ENCODE measurements around the gene RAP1A.

RAP1A gene

GRCh38 chr1:111618081-111618480 is 1.5 kb upstream of the RAP1A start:
- Histone ChIP-seq H3K9me3 (replicated peaks; ENCODE audit: low read length) (no peaks in the 10 kb centered on the region), H3K36me3 (ENCODE audit: insufficient read depth, low read length) (no peaks in the 10 kb centered on the region), H3K27me3 (ENCODE audit: control insufficient read depth, insufficient read depth, low read length) (no peaks in the 10 kb centered on the region), H3K4me3 (ENCODE audit: low read length) (no peak overlapping the region), H3K4me1 (ENCODE audit: control insufficient read depth, insufficient read depth, low read length) (peaks cover 15% of the 10 kb centered on the region), H3K9ac (ENCODE audit: low read depth, low read length) (no peak overlapping the region), H3K4me2 (ENCODE audit: low read length) (no peak overlapping the region)

- H3K4me1 ChIP-seq (ENCODE audit: control insufficient read depth, insufficient read depth, low read length) = peaks cover 15% of the 10 kb centered on the region
- no peaks in the 10 kb centered on the region for H3K9me3 ChIP-seq (replicated peaks; ENCODE audit: low read length)
- H3K9ac ChIP-seq (ENCODE audit: low read depth, low read length) = peak overlapping the region; percentile 59
These were observed 491 bp upstream of the RAP1A start for GRCh38 chr1:111618961-111619634.

DNA sequence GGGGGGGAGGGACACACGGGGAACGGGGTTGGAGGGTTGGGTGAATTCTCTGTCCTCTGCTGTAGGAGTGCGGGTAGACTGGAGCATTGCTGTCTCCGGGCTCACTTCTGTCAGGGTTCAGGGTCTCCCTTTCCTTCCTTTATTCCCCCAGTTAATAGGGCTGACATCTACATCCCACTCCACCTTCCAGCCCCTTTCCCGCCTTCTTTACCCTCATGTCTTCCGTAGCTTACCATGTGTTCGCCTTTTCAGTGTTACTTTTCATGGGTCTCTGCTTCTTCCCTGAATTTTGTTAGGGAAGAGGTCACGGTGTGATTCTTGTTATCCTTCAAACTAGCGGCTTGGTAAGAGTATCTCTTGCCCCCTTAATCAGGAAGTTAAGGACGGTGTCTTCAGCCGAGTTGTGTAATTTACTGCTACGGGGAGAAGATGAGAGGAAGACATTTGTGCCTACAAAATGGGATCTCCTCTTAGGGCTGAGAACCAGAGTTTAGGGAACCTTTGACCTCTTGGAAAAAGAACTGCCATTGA is 917 bp downstream of the RAP1A start:
- no peaks in the 10 kb centered on the region for H3K27me3 ChIP-seq (ENCODE audit: control insufficient read depth, insufficient read depth, low read length)
- peaks cover 15% of the 10 kb centered on the region for H3K4me1 ChIP-seq (ENCODE audit: control insufficient read depth, insufficient read depth, low read length)
- no peaks in the 10 kb centered on the region for H3K9me3 ChIP-seq (replicated peaks; ENCODE audit: low read length)
- no peaks in the 10 kb centered on the region for H3K36me3 ChIP-seq (ENCODE audit: insufficient read depth, low read length)
- peak overlapping the region; percentile 85 for H3K9ac ChIP-seq (ENCODE audit: low read depth, low read length)
- peak overlapping the region; percentile 91 for H3K4me2 ChIP-seq (ENCODE audit: low read length)
- H3K4me3 ChIP-seq (ENCODE audit: low read length) = peak overlapping the region; percentile 93

More at GRCh38 chr1:111618961-111619634, 491 bp upstream of the RAP1A start:
- Histone ChIP-seq H3K36me3 (ENCODE audit: insufficient read depth, low read length) (no peaks in the 10 kb centered on the region), H3K4me3 (ENCODE audit: low read length) (peak overlapping the region; percentile 74), H3K27me3 (ENCODE audit: control insufficient read depth, insufficient read depth, low read length) (no peaks in the 10 kb centered on the region), H3K4me2 (ENCODE audit: low read length) (peak overlapping the region; percentile 93)

DNA sequence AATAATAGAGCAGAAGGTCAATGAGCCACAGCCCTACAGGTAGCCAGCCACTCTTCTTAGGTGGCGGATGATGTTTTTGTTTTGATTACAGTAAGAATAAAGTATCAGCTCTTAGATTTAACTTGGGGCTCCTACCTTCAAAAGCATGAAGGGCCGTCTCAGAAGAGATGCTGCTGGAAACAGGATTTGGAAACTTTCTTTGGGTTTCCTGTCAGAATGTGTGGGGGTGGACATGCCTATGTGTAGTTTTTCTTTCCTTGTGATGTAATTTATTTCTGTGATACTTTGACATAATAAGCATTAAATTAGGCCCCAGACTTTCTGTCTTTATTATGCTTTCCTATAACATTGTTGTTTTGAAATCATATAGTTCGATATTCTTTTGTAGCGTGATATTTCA is 1.5 kb downstream of the RAP1A start:
- Histone ChIP-seq H3K4me2 (ENCODE audit: low read length) (peak overlapping the region; percentile 91), H3K27me3 (ENCODE audit: control insufficient read depth, insufficient read depth, low read length) (no peaks in the 10 kb centered on the region), H3K36me3 (ENCODE audit: insufficient read depth, low read length) (no peaks in the 10 kb centered on the region), H3K4me1 (ENCODE audit: control insufficient read depth, insufficient read depth, low read length) (peaks cover 15% of the 10 kb centered on the region), H3K9me3 (replicated peaks; ENCODE audit: low read length) (no peaks in the 10 kb centered on the region), H3K9ac (ENCODE audit: low read depth, low read length) (peak overlapping the region; percentile 85), H3K4me3 (ENCODE audit: low read length) (peak overlapping the region; percentile 93)

- Histone ChIP-seq H3K4me1 (ENCODE audit: control insufficient read depth, insufficient read depth, low read length) (peaks cover 15% of the 10 kb centered on the region), H3K9ac (ENCODE audit: low read depth, low read length) (no peak overlapping the region), H3K4me3 (ENCODE audit: low read length) (no peak overlapping the region), H3K27me3 (ENCODE audit: control insufficient read depth, insufficient read depth, low read length) (no peaks in the 10 kb centered on the region), H3K36me3 (ENCODE audit: insufficient read depth, low read length) (no peaks in the 10 kb centered on the region), H3K9me3 (replicated peaks; ENCODE audit: low read length) (no peaks in the 10 kb centered on the region), H3K4me2 (ENCODE audit: low read length) (no peak overlapping the region)
These were observed 2.6 kb downstream of the RAP1A start for GRCh38 chr1:111622166-111622565.

GRCh38 chr1:111624382-111624781 is 4.8 kb downstream of the RAP1A start:
- Histone ChIP-seq H3K9me3 (replicated peaks; ENCODE audit: low read length) (no peaks in the 10 kb centered on the region), H3K36me3 (ENCODE audit: insufficient read depth, low read length) (no peaks in the 10 kb centered on the region), H3K27me3 (ENCODE audit: control insufficient read depth, insufficient read depth, low read length) (no peaks in the 10 kb centered on the region), H3K4me2 (ENCODE audit: low read length) (no peak overlapping the region), H3K9ac (ENCODE audit: low read depth, low read length) (no peak overlapping the region), H3K4me3 (ENCODE audit: low read length) (no peak overlapping the region), H3K4me1 (ENCODE audit: control insufficient read depth, insufficient read depth, low read length) (peaks cover 9% of the 10 kb centered on the region)

- Histone ChIP-seq H3K4me1 (ENCODE audit: control insufficient read depth, insufficient read depth, low read length) (peaks cover 9% of the 10 kb centered on the region), H3K27me3 (ENCODE audit: control insufficient read depth, insufficient read depth, low read length) (no peaks in the 10 kb centered on the region), H3K9me3 (replicated peaks; ENCODE audit: low read length) (no peaks in the 10 kb centered on the region), H3K9ac (ENCODE audit: low read depth, low read length) (no peak overlapping the region), H3K4me2 (ENCODE audit: low read length) (no peak overlapping the region), H3K36me3 (ENCODE audit: insufficient read depth, low read length) (no peaks in the 10 kb centered on the region), H3K4me3 (ENCODE audit: low read length) (no peak overlapping the region)
These were observed 5.7 kb downstream of the RAP1A start for GRCh38 chr1:111625276-111625675.

GRCh38 chr1:111628153-111628552 is 8.6 kb downstream of the RAP1A start:
- H3K9me3 ChIP-seq (replicated peaks; ENCODE audit: low read length) = no peaks in the 10 kb centered on the region
- H3K4me3 ChIP-seq (ENCODE audit: low read length) = no peak overlapping the region

DNA sequence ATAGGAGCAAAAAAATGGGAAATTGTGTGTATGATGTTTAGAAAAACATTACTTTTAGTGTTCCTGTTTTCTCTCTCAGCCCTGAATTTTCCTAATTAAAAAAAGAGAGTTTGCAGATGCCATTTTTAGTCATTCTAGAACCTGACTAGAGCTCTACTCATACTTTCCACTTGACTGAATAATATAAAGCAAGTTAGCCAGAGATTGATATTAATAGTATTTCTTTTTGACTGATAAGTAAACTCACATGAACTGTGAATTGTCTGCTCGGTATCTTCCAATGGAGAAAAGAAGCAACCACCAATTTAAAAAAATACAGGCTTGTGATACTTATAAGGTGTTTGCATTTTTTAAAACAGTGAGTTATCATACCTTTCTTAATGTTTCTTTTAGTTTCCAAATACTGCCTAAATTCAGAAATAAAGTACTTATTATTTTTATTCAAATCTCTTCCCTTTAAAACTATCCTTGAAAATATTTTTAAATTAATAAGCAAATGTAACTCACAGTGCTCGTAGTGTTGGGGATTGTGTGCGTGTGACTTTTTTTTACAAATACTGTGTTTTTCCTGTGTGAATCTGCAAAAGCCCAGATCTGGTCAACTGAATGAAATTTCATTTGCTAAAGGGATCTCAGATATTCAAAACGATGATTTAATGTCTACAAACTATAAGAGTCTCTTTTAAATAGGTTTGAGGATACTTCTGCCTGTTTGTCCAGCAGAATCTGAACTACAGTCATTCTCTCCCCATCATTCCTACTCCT is 9.8 kb downstream of the RAP1A start:
- Histone ChIP-seq H3K36me3 (ENCODE audit: insufficient read depth, low read length) (no peaks in the 10 kb centered on the region), H3K4me3 (ENCODE audit: low read length) (no peak overlapping the region), H3K9ac (ENCODE audit: low read depth, low read length) (no peak overlapping the region), H3K9me3 (replicated peaks; ENCODE audit: low read length) (no peaks in the 10 kb centered on the region), H3K27me3 (ENCODE audit: control insufficient read depth, insufficient read depth, low read length) (no peaks in the 10 kb centered on the region), H3K4me1 (ENCODE audit: control insufficient read depth, insufficient read depth, low read length) (no peaks in the 10 kb centered on the region), H3K4me2 (ENCODE audit: low read length) (no peak overlapping the region)

More at GRCh38 chr1:111628153-111628552, 8.6 kb downstream of the RAP1A start:
- H3K27me3 ChIP-seq (ENCODE audit: control insufficient read depth, insufficient read depth, low read length) = no peaks in the 10 kb centered on the region
- H3K4me2 ChIP-seq (ENCODE audit: low read length) = no peak overlapping the region
- no peak overlapping the region for H3K9ac ChIP-seq (ENCODE audit: low read depth, low read length)
- no peaks in the 10 kb centered on the region for H3K36me3 ChIP-seq (ENCODE audit: insufficient read depth, low read length)
- H3K4me1 ChIP-seq (ENCODE audit: control insufficient read depth, insufficient read depth, low read length) = no peaks in the 10 kb centered on the region

GRCh38 chr1:111630567-111630966 is 11.0 kb downstream of the RAP1A start:
- no peaks in the 10 kb centered on the region for H3K4me1 ChIP-seq (ENCODE audit: control insufficient read depth, insufficient read depth, low read length)
- no peak overlapping the region for H3K4me3 ChIP-seq (ENCODE audit: low read length)
- no peak overlapping the region for H3K4me2 ChIP-seq (ENCODE audit: low read length)
- H3K36me3 ChIP-seq (ENCODE audit: insufficient read depth, low read length) = no peaks in the 10 kb centered on the region
- H3K27me3 ChIP-seq (ENCODE audit: control insufficient read depth, insufficient read depth, low read length) = no peaks in the 10 kb centered on the region
- H3K9ac ChIP-seq (ENCODE audit: low read depth, low read length) = no peak overlapping the region
- no peaks in the 10 kb centered on the region for H3K9me3 ChIP-seq (replicated peaks; ENCODE audit: low read length)

DNA sequence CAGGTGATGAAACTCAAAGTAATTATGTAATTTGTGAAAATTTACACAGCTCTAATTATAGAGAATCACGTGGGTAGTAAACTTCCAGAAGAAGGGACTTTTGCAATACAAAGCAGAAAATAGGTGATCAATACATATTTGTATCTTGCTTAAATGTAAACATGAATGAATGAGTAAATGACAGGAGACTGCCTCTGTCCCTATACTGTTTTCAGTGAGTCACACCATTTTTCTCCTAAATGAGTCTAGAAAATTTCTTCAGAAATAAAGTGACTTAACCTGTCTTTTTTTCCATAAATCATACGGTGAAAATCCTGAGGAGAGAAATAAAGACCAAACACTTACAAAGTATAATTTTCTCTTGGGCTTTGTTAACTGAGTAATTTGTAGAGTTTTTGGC is 11.9 kb downstream of the RAP1A start:
- Histone ChIP-seq H3K4me1 (ENCODE audit: control insufficient read depth, insufficient read depth, low read length) (no peaks in the 10 kb centered on the region), H3K9ac (ENCODE audit: low read depth, low read length) (no peak overlapping the region), H3K36me3 (ENCODE audit: insufficient read depth, low read length) (no peaks in the 10 kb centered on the region), H3K9me3 (replicated peaks; ENCODE audit: low read length) (no peaks in the 10 kb centered on the region), H3K4me2 (ENCODE audit: low read length) (no peak overlapping the region), H3K27me3 (ENCODE audit: control insufficient read depth, insufficient read depth, low read length) (no peaks in the 10 kb centered on the region), H3K4me3 (ENCODE audit: low read length) (no peak overlapping the region)

Data from skeletal muscle satellite cell (primary cell).